ENCODE data around the gene FDPS.

Gene FDPS

DNA sequence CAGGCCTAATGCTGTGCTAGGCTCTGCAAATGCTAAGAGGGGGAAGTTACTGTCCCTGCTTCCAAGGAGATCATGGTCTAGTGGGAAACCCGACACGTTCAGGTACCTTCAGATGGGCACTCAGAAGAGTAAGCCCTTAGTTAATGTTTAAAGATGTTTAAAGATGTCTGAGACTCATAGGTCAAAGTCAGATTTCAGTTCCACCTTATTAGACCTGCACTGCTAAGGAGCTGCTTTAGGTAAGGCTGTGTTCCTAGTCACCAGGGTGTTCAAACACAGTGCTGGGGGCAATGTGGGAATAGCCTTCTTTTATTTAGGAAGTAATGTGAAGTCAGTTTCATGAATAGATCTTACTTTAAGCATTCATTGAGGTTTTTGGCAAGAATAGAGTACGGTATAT, 8.3 kb downstream of the FDPS start:
- Histone ChIP-seq H3K27me3 (ENCODE audit: control insufficient read depth in 1 of 2, insufficient read depth in 2 of 2, low read length in 2 of 2) (no peaks in the 10 kb centered on the region), H3K4me1 (ENCODE audit: control insufficient read depth in 1 of 2, insufficient read depth in 2 of 2, low read length in 2 of 2) (peaks cover 22 to 32% of the 10 kb centered on the region in 2 donors), H3K36me3 (ENCODE audit: control insufficient read depth in 1 of 2, insufficient read depth in 2 of 2, low read length in 2 of 2) (peaks cover 10 to 49% of the 10 kb centered on the region in 2 donors), H3K9ac (ENCODE audit: low read depth in 1 of 2, low read length in 2 of 2) (no peak overlapping the region), H3K27ac (ENCODE audit: low read depth, low read length) (no peak overlapping the region), H3K9me3 (ENCODE audit: control insufficient read depth in 1 of 2, low read length in 2 of 2) (no peaks in the 10 kb centered on the region), H3K4me3 (ENCODE audit: low read depth in 1 of 2, low read length in 2 of 2) (peak overlapping the region in 1 of 2 donors; percentile 31)

DNA sequence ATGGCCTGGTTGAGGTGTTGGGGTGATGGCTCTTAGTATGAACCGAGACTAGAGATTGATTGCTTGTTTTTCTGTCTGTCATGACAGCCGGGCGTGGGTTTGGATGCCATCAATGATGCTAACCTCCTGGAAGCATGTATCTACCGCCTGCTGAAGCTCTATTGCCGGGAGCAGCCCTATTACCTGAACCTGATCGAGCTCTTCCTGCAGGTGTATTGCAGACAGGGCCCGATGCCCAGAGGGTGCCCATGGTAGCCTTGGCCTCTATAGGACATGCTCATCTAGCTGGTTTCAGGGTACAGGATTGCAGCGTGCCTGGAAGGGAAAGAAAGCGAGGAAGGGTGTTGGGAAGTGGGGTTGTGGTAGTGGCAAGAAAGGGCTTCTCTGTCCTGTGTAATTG, 9.4 kb downstream of the FDPS start:
- Histone ChIP-seq H3K9ac (ENCODE audit: low read depth in 1 of 2, low read length in 2 of 2) (no peak overlapping the region), H3K36me3 (ENCODE audit: control insufficient read depth in 1 of 2, insufficient read depth in 2 of 2, low read length in 2 of 2) (peaks cover 5 to 39% of the 10 kb centered on the region in 2 donors), H3K27me3 (ENCODE audit: control insufficient read depth in 1 of 2, insufficient read depth in 2 of 2, low read length in 2 of 2) (no peaks in the 10 kb centered on the region), H3K4me1 (ENCODE audit: control insufficient read depth in 1 of 2, insufficient read depth in 2 of 2, low read length in 2 of 2) (peaks cover 30 to 40% of the 10 kb centered on the region in 2 donors), H3K4me3 (ENCODE audit: low read depth in 1 of 2, low read length in 2 of 2) (no peak overlapping the region), H3K9me3 (ENCODE audit: control insufficient read depth in 1 of 2, low read length in 2 of 2) (no peaks in the 10 kb centered on the region), H3K27ac (ENCODE audit: low read depth, low read length) (no peak overlapping the region)

DNA sequence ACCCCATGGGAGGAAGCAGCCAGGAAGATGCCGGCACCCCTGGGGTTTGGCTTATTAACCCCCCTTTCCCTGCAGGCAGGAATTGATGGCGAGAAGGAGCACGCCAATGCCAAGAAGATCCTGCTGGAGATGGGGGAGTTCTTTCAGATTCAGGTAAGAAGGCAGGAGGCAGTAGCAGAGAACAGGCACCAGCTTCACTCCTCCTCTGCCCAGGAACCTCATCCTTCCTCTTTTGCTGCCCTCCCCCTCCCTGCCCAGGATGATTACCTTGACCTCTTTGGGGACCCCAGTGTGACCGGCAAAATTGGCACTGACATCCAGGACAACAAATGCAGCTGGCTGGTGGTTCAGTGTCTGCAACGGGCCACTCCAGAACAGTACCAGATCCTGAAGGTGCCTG, 10.9 kb downstream of the FDPS start:
- Histone ChIP-seq H3K36me3 (ENCODE audit: control insufficient read depth in 1 of 2, insufficient read depth in 2 of 2, low read length in 2 of 2) (peaks cover 5 to 28% of the 10 kb centered on the region in 2 donors), H3K4me1 (ENCODE audit: control insufficient read depth in 1 of 2, insufficient read depth in 2 of 2, low read length in 2 of 2) (peaks cover 30 to 40% of the 10 kb centered on the region in 2 donors), H3K4me3 (ENCODE audit: low read depth in 1 of 2, low read length in 2 of 2) (no peak overlapping the region), H3K27me3 (ENCODE audit: control insufficient read depth in 1 of 2, insufficient read depth in 2 of 2, low read length in 2 of 2) (no peaks in the 10 kb centered on the region), H3K9me3 (ENCODE audit: control insufficient read depth in 1 of 2, low read length in 2 of 2) (no peaks in the 10 kb centered on the region), H3K9ac (ENCODE audit: low read depth in 1 of 2, low read length in 2 of 2) (peak overlapping the region in 1 of 2 donors; percentile 21), H3K27ac (ENCODE audit: low read depth, low read length) (no peak overlapping the region)

DNA sequence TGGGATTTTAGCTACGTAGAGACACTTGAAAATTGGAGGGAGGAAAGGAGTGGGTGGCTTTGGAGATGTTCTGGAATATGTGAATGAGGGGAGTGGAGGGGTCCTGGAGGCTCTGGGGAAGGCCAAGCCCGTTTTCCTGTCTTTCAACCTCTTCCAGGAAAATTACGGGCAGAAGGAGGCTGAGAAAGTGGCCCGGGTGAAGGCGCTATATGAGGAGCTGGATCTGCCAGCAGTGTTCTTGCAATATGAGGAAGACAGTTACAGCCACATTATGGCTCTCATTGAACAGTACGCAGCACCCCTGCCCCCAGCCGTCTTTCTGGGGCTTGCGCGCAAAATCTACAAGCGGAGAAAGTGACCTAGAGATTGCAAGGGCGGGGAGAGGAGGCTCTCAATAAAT, 11.6 kb downstream of the FDPS start:
- peak overlapping the region; percentile 55 to 69 for H3K9ac ChIP-seq (ENCODE audit: low read depth in 1 of 2, low read length in 2 of 2)
- peaks cover 32 to 45% of the 10 kb centered on the region in 2 donors for H3K4me1 ChIP-seq (ENCODE audit: control insufficient read depth in 1 of 2, insufficient read depth in 2 of 2, low read length in 2 of 2)
- H3K27ac ChIP-seq (ENCODE audit: low read depth, low read length) = no peak overlapping the region
- H3K27me3 ChIP-seq (ENCODE audit: control insufficient read depth in 1 of 2, insufficient read depth in 2 of 2, low read length in 2 of 2) = no peaks in the 10 kb centered on the region
- no peaks in the 10 kb centered on the region for H3K9me3 ChIP-seq (ENCODE audit: control insufficient read depth in 1 of 2, low read length in 2 of 2)
- peaks cover 5 to 22% of the 10 kb centered on the region in 2 donors for H3K36me3 ChIP-seq (ENCODE audit: control insufficient read depth in 1 of 2, insufficient read depth in 2 of 2, low read length in 2 of 2)
- peak overlapping the region; percentile 69 to 70 for H3K4me3 ChIP-seq (ENCODE audit: low read depth in 1 of 2, low read length in 2 of 2)

DNA sequence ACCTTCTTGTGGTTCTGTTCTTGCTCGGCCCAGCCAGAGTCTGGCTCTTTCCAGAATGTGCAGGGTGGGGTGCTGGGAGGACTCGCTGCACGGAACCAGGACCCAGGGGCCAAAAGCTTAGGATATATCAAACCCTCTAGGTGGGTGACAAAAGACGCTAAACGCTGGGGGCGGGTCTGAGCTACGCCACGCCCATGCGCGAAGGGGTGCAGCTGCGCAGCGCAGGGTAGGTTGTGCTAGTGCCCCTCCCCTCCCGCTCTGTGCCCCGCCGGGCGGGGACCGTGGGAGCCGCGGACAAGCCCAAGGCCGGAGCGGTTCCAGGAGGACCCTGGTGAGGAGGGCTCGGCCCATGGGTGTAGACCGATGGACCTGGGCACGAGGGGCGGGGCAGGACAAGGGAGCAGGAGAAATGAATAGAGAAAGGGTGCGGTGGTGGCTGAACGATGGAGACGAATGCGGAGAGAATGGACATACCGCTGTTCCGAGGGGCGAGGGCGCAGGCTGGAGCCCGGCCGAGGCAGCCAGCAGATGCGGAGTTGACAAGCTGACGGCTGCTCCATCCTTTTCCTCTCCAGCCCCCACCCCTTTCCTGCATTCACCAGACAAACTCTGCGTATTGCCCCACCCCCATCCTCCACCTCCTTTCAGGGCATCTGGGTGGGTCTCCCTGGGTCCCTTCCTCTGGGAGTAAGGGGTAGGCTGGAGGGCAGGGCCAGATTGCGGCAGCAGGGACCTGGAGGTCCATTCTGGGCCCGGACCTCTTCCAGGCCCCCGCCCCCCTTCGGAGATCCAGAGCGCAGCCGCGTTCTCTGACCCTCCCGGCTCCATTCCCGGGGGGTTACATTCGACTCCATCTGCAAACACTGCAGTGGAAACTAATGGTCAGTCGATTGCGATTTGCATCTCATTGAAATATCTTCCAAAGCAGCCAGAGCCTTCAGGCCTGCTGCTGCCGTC, 12.3 kb downstream of the FDPS start, which contains the start of gene RUSC1:
RUSC1 (plus strand) TSS at position 234 of the 957 bp plus-strand sequence. CDS start 880 bp downstream, outside the sequence.
- Histone ChIP-seq H3K4me1 (ENCODE audit: control insufficient read depth in 1 of 2, insufficient read depth in 2 of 2, low read length in 2 of 2) (peaks cover 39 to 52% of the 10 kb centered on the region in 2 donors), H3K27me3 (ENCODE audit: control insufficient read depth in 1 of 2, insufficient read depth in 2 of 2, low read length in 2 of 2) (no peaks in the 10 kb centered on the region), H3K27ac (ENCODE audit: low read depth, low read length) (peak within 1 kb of the TSS; percentile 27), H3K4me3 (ENCODE audit: low read depth in 1 of 2, low read length in 2 of 2) (peak within 1 kb of the TSS; percentile 69 to 70), H3K9ac (ENCODE audit: low read depth in 1 of 2, low read length in 2 of 2) (peak within 1 kb of the TSS; percentile 55 to 69), H3K9me3 (ENCODE audit: control insufficient read depth in 1 of 2, low read length in 2 of 2) (no peaks in the 10 kb centered on the region), H3K36me3 (ENCODE audit: control insufficient read depth in 1 of 2, insufficient read depth in 2 of 2, low read length in 2 of 2) (peaks cover 5 to 22% of the 10 kb centered on the region in 2 donors)

DNA sequence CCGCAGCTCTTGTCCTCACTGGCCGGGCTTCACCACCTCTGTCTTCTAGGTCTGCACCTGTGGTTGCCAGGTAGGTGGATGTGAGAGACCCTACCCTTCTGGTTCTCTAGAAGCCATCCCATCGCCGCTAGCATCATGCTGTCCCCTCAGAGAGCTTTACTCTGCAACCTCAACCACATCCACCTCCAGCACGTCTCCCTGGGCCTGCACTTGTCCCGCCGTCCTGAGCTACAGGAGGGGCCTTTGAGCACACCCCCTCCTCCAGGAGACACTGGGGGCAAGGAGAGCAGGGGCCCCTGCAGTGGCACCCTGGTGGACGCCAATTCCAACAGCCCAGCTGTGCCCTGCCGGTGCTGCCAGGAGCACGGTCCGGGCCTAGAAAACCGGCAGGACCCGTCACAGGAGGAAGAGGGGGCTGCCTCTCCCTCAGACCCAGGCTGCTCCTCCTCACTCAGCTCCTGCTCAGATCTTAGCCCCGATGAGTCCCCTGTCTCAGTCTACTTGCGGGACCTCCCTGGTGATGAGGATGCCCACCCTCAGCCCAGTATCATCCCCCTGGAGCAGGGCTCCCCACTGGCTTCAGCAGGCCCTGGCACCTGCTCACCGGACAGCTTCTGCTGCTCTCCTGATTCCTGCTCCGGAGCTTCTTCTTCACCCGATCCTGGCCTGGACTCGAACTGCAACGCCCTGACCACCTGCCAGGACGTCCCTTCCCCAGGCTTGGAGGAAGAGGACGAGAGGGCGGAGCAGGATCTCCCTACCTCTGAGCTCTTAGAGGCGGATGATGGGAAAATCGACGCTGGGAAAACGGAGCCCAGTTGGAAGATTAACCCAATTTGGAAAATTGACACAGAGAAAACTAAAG, 13.2 kb downstream of the FDPS start:
- Histone ChIP-seq H3K9me3 (ENCODE audit: control insufficient read depth in 1 of 2, low read length in 2 of 2) (no peaks in the 10 kb centered on the region), H3K9ac (ENCODE audit: low read depth in 1 of 2, low read length in 2 of 2) (peak overlapping the region in 1 of 2 donors; percentile 8), H3K4me1 (ENCODE audit: control insufficient read depth in 1 of 2, insufficient read depth in 2 of 2, low read length in 2 of 2) (peaks cover 41 to 48% of the 10 kb centered on the region in 2 donors), H3K36me3 (ENCODE audit: control insufficient read depth in 1 of 2, insufficient read depth in 2 of 2, low read length in 2 of 2) (peaks cover 5 to 23% of the 10 kb centered on the region in 2 donors), H3K27ac (ENCODE audit: low read depth, low read length) (no peak overlapping the region), H3K4me3 (ENCODE audit: low read depth in 1 of 2, low read length in 2 of 2) (peak overlapping the region; percentile 66 to 95), H3K27me3 (ENCODE audit: control insufficient read depth in 1 of 2, insufficient read depth in 2 of 2, low read length in 2 of 2) (no peaks in the 10 kb centered on the region)

DNA sequence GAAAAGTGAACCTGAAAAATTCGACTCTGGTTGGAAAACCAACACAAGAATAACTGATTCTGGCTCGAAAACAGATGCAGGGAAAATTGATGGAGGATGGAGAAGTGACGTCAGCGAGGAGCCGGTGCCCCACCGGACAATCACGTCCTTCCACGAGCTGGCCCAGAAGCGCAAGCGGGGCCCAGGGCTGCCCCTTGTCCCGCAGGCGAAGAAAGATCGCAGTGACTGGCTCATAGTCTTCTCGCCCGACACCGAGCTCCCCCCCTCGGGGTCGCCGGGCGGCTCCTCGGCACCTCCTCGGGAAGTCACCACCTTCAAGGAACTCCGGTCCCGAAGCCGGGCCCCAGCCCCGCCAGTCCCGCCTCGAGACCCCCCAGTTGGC, 13.9 kb downstream of the FDPS start:
- Histone ChIP-seq H3K27ac (ENCODE audit: low read depth, low read length) (peak overlapping the region; percentile 54), H3K4me1 (ENCODE audit: control insufficient read depth in 1 of 2, insufficient read depth in 2 of 2, low read length in 2 of 2) (peaks cover 36 to 48% of the 10 kb centered on the region in 2 donors), H3K9me3 (ENCODE audit: control insufficient read depth in 1 of 2, low read length in 2 of 2) (no peaks in the 10 kb centered on the region), H3K9ac (ENCODE audit: low read depth in 1 of 2, low read length in 2 of 2) (peak overlapping the region; percentile 15 to 80), H3K36me3 (ENCODE audit: control insufficient read depth in 1 of 2, insufficient read depth in 2 of 2, low read length in 2 of 2) (peaks cover 9 to 30% of the 10 kb centered on the region in 2 donors), H3K27me3 (ENCODE audit: control insufficient read depth in 1 of 2, insufficient read depth in 2 of 2, low read length in 2 of 2) (no peaks in the 10 kb centered on the region), H3K4me3 (ENCODE audit: low read depth in 1 of 2, low read length in 2 of 2) (peak overlapping the region; percentile 66 to 95)

GRCh38 chr1:155322953-155323728, 14.5 kb downstream of the FDPS start:
- peaks cover 36 to 48% of the 10 kb centered on the region in 2 donors for H3K4me1 ChIP-seq (ENCODE audit: control insufficient read depth in 1 of 2, insufficient read depth in 2 of 2, low read length in 2 of 2)
- H3K36me3 ChIP-seq (ENCODE audit: control insufficient read depth in 1 of 2, insufficient read depth in 2 of 2, low read length in 2 of 2) = peaks cover 13 to 28% of the 10 kb centered on the region in 2 donors
- H3K9ac ChIP-seq (ENCODE audit: low read depth in 1 of 2, low read length in 2 of 2) = peak overlapping the region; percentile 71 to 80
- no peaks in the 10 kb centered on the region for H3K9me3 ChIP-seq (ENCODE audit: control insufficient read depth in 1 of 2, low read length in 2 of 2)
- H3K4me3 ChIP-seq (ENCODE audit: low read depth in 1 of 2, low read length in 2 of 2) = peak overlapping the region; percentile 93 to 95
- peak overlapping the region; percentile 98 for H3K27ac ChIP-seq (ENCODE audit: low read depth, low read length)
- H3K27me3 ChIP-seq (ENCODE audit: control insufficient read depth in 1 of 2, insufficient read depth in 2 of 2, low read length in 2 of 2) = no peaks in the 10 kb centered on the region

- Histone ChIP-seq H3K4me3 (ENCODE audit: low read depth in 1 of 2, low read length in 2 of 2) (peak overlapping the region; percentile 93 to 95), H3K9ac (ENCODE audit: low read depth in 1 of 2, low read length in 2 of 2) (peak overlapping the region; percentile 80 to 91), H3K27ac (ENCODE audit: low read depth, low read length) (peak overlapping the region; percentile 98), H3K4me1 (ENCODE audit: control insufficient read depth in 1 of 2, insufficient read depth in 2 of 2, low read length in 2 of 2) (peaks cover 36 to 48% of the 10 kb centered on the region in 2 donors), H3K36me3 (ENCODE audit: control insufficient read depth in 1 of 2, insufficient read depth in 2 of 2, low read length in 2 of 2) (peaks cover 13 to 26% of the 10 kb centered on the region in 2 donors), H3K9me3 (ENCODE audit: control insufficient read depth in 1 of 2, low read length in 2 of 2) (no peaks in the 10 kb centered on the region), H3K27me3 (ENCODE audit: control insufficient read depth in 1 of 2, insufficient read depth in 2 of 2, low read length in 2 of 2) (no peaks in the 10 kb centered on the region)
Measured at GRCh38 chr1:155323729-155324036, 15.0 kb downstream of the FDPS start.
